NCI-H460 (cell line): ENCODE results near the gene INPP5A. TPM values are rescaled to one million over a fixed set of nuclear protein-coding genes. Genes with fewer than 3 reads are reported as not detected.
"Not testable (repeated sequence)": the region's sequence is repeated elsewhere in the genome, so short reads cannot be mapped to it uniquely, and the experiment has no call there.

Experiments used
- DNase-seq: peaks from one replicate; pipeline ENCODE4 v3.0.0-alpha.2; 2016; ENCODE audit warnings: low read depth; ENCODE audit errors: extremely low read depth
- total RNA-seq: library from RNA; depleted of rRNA; stranded (reverse); fragments of >200 nt; shearing (Covaris generic); gene quantifications from 2 replicates; pipeline ENCODE4 v1.2.3, GENCODE V29; 2014

Gene INPP5A
- total RNA-seq, 1 experiment from 2014 or later = 13.1 TPM

DNA sequence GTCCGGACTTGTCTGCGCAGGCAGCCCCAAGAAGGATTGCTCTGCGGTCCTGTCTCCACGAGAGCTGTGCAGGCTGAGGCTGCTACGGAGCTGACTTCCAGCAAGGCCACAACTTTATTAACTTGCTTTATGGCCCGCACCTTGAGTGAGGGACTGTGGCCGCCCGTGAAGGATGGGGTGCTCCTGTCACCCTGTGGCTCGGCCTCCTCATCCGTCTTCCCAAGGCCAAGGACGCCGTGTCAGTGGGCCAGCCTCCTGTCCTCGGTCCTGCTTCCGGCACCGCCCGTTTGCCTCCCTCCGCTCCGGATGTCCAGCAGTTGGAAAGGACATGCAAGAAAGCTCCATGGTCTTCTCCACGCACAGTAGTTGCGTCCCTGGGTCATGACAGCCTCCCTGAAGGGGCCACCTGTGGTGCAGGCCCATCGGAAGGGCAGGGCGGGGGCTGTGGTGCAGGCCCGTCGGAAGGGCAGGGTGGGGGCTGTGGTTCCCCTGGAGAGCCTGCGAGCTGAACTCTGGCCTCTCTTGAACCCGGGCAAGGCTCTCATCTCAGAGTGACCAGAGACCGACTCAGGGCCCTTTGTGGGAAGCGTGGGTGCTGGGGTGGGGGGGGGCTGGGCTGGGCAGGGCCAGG lies 161.3 kb downstream of the INPP5A start:
- no peak for DNase-seq

DNA sequence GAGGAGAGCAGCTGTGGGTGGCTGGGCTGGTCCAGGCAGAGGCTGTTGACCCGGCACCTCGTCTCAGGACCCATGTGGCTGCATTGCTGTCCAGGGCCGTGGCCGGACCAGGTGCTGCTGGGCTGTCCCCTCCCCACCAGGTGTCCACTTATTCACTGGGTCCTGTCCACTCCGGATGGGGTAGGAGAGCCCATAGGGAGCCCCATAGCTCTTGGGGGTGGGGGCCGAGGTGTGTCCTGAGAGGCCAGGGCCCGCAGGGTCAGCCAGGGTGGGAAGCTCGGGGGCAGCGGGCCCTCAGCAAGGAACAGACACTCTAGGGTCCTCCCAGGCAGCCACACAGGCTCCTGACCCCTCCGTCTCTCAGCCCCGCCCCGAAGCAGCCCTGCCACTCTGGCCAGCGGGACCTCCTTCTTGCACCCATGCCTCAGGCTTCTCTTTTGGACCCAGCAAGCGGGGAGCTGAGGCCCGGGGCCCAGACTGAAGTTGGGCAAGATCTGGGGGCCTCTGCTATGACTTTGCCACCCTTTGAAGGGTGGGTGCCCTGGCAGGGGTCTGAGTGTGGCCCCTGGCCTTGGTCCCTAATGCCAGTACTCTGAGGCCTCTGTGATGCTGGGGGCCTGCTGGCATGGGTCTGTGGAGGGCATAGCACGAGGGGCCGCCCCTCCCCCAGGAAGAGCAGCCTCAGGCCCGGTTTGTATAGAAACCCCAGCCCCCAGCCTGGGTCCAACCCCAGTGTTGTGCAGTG lies 162.0 kb downstream of the INPP5A start:
- no peak for DNase-seq

DNA sequence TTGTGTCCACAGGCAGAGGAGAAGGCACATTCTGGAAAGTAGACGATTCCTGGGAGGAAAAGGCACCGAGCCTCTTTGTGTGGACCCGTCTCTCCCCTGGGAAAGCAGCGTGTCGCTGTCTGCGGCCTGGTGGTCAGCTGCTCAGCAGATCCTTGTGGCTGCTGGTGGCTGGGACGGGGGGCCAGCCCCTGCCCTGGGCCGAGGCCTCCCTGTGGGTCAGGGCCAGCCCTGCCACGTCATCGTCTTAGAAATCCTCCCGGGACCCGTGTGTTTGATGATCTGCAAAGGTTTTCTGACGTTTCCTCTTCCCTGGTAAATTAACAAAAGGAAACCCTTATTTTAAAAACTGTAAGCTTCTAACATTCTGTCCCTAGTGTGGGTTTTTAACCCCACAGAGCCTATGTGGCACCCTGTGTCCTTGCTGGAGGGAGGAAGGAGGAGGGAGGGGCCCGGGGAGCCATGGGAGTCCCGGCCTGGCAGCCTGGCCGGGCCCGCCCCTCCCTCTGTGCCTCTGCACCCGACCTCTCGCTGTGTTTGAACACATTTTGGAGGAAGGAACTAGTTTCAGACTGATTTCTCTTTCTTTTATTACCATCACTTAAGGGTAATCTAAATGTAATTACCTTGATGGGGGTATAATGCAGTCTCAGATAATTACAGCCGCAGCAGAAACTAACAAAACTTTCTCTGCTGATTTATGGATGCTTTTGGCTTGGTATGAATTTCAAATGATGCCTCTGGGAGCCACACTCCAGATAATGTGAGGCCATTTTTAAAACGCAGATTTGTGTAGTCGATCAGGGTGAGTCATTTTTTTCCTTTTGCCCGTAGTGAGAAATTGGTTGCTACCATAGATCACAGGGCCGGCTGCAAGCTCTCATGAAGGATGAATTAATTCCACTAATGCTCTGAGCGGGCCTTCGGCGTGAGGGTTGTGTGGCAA lies 162.8 kb downstream of the INPP5A start:
- no peak for DNase-seq

DNA sequence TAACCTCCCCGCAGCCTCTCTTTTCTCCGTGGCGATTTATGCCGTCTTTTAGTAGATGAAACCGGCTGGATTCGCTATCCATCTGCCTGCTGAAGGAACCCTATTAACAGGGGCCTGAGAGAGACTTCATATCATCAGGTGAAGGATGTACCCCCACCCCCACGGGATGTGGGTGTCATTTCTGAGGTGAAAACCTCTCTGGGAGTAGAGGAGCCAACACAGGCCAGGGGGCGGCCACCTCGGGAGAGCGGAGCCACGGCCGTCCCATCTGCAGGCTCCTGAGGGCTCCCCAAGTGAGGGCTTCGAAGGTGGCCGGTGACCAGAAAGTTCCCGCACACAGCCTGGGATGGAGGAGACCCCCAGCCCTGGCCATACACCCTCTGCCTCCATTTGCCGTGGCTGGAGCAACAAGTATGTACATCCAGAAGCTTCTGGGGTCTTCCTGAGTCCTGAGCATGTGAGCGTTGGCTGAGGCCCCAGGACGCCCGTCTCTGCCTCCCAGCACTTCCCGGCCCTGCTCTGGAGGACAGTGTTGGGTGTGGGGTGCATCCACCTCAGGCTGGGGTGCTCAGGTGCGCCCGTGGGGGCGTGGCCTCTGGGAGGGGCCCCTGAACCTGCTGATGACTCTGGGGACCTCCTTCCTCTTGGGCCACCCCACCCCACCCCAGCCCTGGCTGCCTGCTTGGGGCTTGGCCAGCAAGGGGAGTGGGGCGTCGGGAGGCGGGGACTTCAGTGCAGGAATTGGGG lies 163.7 kb downstream of the INPP5A start:
- DNase-seq = no peak

DNA sequence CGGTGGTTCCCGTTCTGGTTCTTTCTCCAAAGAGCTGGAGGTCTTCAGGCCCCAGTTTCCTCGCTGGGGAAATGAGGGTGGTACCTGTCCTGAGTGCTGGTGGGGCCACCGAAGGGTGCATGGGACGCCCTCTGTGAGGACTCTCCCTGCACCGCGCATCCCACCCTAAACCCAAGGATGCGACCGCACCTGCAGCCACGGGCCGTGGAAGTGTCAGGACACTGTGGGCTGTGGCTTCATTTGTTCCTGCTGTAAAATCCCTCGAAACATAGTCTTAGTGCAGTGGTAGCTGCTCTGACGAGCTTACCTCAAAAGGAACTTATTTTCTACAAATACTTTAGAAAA lies 164.2 kb downstream of the INPP5A start:
- no peak for DNase-seq

DNA sequence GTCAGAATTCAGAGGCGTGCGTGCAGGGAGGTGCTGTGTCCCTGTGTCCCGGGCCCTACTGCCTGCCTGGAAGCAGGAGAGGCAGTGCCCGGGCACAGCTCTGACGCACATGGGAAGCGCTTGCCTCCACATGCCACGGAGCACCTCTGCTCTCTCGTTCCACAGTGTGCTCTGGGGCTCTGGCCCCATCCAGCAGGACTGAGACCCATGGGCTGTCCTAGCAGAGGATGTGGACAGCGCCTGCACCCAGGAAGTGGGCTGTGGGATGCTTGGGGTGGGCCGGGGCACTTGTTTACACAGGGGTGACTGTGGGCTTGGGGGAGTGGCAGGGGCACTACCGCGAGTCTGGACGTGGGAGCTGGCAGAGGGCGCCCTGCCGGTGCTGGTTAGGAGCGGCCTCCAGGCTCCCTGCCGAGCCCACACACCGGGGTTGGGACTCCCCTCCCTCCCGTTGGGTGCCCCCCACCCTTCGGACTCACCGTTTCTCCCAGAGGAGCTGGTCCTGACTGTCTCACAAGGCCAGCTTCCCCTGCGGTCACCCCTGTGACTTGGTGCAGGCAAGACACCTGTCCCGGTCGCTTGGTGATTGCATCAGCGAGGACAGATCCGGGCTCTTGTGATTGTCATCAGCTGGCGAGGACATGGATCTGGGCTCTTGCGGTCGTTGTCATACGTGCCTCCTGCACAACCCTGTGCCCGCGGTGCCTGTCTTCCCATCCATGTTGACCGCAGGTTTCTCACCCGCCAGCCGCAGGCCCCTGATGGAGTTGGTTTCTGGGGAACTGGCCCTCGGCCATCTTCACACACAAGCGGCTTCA lies 165.2 kb downstream of the INPP5A start:
- DNase-seq = no peak

DNA sequence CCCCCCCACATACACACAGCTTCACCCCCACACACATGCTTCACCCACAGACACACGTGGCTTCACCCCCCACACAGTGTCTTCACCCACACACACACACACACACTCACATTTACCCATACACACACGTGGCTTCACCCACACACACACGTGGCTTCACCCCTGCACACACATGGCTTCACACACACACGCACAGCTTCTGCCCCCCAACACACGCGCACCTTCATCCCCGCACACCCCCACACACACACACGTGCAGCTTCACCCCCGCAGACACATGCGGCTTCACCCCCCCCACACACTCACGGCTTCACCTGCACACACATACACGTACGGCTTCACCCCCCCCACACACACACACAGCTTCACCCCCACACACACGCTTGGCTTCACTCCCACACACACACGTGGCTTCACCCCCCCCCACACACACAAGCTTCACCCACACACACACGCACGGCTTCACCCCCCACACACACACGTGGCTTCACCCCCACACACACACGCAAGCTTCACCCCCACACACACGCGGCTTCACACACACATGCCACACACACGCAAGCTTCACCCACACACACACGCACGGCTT lies 165.9 kb downstream of the INPP5A start:
- DNase-seq = no peak

DNA sequence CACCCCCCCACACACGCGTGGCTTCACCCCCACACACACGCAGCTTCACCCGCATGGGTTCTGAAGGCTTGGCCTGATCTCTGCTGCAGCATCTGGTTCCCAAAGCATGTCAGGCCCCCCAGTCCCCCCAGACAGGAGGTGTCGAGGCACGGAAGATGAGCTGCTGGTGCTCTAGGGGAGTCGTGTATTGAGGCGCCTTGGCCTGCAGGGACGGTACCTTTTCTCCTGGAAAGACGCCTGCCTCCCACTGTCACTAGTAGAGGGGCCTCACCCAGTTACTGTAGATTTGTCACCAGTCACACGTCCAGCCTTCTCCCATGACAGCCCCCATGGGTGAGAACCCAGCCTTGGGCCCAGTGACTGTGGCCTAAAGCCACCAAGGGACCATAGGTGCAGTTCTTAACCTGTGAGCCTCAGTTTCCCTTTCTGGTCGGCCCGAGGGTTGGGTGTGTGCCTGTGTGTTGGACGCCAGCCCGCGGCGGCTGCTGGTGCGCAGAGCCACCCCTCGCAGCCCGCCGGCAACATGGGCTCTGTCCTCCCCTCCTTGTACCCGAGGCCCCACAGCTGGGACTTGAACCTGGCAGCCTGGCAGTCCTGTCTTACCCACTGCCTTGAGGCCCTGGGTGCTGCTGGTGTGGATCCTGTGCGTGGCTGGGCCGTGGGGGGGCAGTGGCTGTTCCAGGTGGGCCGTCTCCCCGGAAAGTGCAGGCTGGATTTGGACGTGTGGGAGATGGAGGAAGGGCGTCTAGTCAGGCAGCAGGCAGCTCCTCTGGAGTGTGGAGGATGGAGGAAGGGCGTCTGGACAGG lies 166.6 kb downstream of the INPP5A start:
- DNase-seq = no peak

DNA sequence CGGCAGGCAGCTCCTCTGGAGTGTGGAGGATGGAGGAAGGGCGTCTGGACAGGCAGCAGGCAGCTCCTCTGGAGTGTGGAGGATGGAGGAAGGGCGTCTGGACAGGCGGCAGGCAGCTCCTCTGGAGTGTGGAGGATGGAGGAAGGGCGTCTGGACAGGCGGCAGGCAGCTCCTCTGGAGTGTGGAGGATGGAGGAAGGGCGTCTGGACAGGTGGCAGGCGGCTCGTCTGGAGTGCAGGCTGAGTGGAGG lies 167.2 kb downstream of the INPP5A start:
- not testable (repeated sequence) for DNase-seq

DNA sequence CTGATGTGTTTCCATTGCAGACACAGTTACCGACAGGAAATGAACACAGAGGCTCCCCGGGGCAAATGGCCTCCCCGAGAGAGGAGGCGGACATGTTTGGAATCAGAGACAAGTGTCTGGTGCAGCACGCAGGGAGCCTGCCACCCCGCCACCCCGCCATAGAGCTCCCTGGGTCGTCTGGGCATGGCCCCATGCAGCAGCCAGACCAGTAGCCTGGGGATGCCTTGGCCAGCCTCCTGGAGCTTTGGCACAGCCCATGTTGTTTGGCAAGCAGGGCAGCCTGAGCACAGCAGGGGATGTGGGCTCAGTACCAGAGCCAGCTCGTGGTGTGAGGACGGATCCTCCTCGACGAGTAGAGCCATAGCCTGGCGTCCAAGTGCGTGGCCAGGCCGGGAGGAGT lies 167.6 kb downstream of the INPP5A start:
- DNase-seq = no peak

DNA sequence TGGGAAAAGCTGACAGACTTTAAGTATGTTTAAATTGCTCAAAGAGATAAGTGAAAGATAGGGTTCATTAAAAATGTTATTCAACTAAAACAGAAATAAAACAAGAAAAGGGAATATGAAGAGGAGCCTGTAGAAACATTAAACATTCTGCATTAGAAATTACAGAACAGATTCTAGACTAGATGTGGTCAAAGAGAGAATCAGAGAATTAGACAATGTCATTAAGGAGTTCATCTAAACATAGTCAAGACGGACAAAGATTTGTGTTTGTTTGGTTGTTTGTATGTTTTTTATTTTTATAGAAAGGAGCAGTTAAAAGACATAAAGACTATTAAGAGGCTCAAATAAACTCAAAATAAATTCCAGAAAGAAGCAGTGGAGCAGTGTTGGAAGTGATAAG lies 168.4 kb downstream of the INPP5A start:
- DNase-seq = no peak

DNA sequence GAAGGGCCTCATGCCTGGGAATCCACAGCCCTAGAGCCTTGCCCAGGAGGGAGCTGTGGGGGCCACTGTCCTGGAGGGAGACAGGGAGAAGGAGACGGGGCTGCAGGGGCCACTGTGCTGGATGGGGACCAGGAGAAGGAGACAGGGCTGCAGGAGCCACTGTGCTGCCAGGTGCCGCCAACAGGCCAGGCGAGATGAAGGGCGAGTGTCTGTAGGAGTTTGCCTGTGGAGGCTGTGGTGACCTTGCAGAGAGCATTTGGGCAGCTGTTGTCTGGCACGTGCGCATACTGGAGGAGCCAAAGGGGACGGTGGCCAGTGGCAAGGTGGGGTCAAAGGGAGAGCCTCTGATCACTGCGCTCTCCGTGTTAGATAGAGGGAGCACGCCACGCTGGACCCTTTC lies 169.1 kb downstream of the INPP5A start:
- DNase-seq = no peak

DNA sequence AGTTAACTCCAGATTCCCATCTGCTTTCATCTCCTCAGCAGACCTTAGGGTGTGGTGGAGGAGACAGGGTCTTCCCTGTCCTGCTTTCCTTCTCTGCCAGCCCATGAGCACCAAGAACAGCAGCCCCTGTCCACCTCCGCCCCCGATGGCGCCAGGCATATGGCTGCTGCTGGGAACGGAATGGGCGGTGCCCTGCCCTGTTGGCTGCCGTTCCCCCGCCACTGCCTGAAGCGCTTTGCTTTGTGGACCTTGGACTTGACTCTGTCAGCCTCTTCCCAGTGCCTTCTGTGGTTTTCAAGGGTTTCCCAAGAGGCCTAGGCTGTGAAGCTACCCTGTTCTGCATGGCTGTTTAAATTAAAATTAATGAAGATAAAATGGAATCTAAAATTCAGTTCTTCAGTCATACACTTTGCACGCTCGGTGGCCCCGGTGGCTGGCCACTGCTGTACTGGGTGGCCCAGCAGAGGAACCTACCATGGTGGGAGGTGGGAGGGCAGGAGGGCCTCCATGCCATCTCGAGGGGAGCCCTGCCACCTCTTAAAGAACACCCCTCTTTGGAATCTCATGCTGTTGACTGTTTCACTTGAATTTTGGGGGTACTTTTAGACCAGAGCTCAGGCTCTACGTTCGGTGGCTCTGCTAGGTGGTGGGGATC lies 169.7 kb downstream of the INPP5A start:
- DNase-seq = no peak

DNA sequence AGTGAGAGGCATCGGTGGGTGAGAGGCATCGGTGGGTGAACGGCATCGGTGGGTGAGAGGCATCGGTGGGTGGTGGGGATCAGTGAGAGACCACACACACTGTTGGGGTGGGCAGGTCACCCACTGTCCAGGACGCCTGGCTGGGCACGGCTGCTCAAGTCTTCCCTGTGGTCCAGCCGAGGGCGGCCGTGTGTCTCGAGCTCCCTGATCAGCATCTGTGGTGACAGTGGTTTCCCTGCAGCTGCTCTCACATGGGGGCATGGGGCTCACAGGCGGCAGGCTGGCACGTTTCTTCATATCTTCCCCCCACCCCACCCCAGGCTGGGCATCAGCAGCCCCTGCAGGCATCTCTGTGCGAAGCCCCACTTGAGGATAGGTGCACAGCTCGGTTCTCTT lies 170.2 kb downstream of the INPP5A start:
- DNase-seq = no peak

DNA sequence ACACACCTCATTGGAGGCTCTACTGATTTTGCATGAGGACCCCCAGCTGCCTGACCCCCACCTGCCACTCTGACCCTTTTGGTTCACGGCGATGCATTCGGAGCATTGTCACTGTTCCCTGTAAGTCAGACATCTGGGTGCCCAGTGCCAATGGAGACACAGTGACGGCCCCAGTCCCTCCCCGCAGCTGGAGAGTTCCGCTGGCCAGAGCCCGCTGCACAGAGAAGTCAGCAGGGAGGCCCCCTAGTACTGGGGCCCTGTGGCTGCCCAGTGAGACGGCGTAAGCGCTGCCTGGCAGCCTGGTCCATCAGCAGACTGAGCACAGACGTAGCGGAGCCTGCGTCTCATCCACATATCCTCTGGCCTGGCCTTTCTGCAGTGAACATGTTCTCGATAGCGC lies 170.9 kb downstream of the INPP5A start:
- no peak for DNase-seq

DNA sequence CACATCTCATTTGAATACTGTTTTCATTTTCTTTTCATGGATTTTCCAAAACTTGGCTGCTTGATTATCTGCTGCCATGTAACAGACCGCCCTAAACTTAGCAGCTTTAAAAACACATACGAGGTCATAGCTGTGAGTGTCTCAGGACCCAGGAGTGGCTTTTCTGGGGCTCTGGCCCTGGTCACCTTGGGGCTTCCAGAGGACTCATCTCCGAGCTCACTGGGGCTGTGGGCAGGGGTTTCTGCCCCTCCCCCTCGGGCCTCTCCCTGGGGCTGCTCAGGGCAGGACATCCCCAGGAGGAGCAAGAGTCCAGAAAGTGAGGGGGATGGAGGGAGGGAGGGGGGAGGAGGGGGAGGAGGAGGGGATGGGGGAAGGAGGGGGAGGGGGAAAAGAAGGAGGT lies 171.3 kb downstream of the INPP5A start:
- no peak for DNase-seq

DNA sequence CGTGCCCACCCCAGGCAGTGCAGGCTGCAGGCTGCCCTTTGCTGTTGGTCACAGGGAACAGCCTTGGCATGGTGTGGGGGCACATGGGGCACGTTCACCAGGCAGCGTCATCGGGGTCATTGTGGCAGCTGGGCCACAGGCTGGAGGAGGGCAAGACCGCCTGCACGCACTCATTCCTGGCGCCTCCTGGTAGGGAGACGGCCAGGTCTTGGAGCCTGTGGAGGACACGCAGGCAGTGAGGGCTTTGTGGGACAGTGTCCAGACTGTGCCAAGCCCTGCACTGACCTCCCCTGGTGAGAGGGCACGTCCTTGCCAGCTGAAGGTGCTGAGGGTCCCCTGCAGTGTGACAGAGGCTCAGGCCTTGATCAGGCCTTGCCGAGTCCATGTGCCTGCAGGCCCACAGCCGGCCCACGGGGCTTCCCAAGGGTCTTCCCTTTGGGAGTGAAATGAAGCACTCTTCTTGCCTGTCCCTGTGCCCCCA lies 171.9 kb downstream of the INPP5A start:
- no peak for DNase-seq

DNA sequence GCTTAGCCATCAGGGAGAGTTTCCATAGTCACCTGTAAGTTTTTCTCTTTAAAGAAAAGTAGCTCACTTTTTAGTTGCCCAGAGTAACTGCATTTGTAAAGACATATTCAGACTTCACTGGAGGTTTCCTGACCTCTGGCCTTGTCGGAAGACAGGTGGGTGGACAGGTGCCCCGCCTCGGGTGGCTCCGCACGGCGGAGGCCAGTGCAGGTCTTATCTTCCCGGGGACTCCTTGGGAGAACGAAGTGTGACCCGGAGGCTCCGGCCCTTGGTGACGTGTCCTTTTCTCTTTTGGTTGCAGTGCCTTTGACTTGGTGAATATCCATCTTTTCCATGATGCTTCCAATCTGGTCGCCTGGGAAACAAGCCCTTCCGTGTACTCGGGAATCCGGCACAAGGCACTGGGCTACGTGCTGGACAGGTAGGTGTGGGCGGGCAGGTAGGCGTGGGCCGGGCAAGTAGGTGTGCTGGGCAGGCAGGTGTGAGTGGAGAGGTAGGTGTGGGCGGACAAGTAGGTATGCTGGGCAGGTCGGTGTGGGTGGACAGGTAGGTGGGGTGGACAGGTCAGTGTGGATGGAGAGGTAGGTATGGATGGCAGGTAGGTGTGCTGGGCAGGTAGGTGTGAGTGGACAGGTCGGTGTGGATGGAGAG lies 172.6 kb downstream of the INPP5A start:
- DNase-seq = no peak
